Neural progenitor cell (in vitro differentiated cells): Measurements from ENCODE around the gene PAX7.

ENCODE experiments used
- CTCF ChIP-seq: fragments of 200-600 bp; sonication (generic); IDR thresholded peaks from 2 replicates; pipeline ENCODE4 v1.5.1; 2017; ENCODE audit warnings: antibody characterized with exemption, mild to moderate bottlenecking
- EZH2 ChIP-seq: fragments of 200-600 bp; sonication (generic); IDR thresholded peaks from 2 replicates; pipeline ENCODE4 v1.6.1; 2017; ENCODE audit warnings: antibody characterized with exemption, mild to moderate bottlenecking, moderate library complexity

- TF ChIP-seq EZH2, result no peak
- no peak for TF ChIP-seq CTCF
Measured at GRCh38 chr1:18765725-18766124, 135.1 kb downstream of the PAX7 start.
